Fibroblast of pulmonary artery (primary cell): ENCODE data around the gene BCAS4.

Source experiments
- DNase-seq: peaks from one replicate; pipeline ENCODE4 v3.0.0-alpha.2; 2010; ENCODE audit warnings: low read depth
- H3K4me3 ChIP-seq: replicated peaks from 2 replicates; pipeline ENCODE4 v1.5.1; 2011; ENCODE audit warnings: low read depth, mild to moderate bottlenecking, control low read depth, low read length, moderate library complexity
- CTCF ChIP-seq: IDR thresholded peaks from 2 replicates; pipeline ENCODE4 v1.5.1; 2011; ENCODE audit warnings: mild to moderate bottlenecking, control low read depth, low read length, inconsistent platforms; ENCODE audit errors: missing control alignments

Gene BCAS4

GRCh38 chr20:50814438-50815161, 19.7 kb downstream of the BCAS4 start:
- TF ChIP-seq CTCF = no peak
- H3K4me3 ChIP-seq = no peak overlapping the region
- no peak for DNase-seq

- TF ChIP-seq CTCF = no peak
- H3K4me3 ChIP-seq = no peak overlapping the region
- no peak for DNase-seq
Measured at GRCh38 chr20:50815162-50815989, 20.5 kb downstream of the BCAS4 start.

GRCh38 chr20:50817776-50818172, 22.9 kb downstream of the BCAS4 start:
- H3K4me3 ChIP-seq = no peak overlapping the region
- TF ChIP-seq CTCF = no peak
- DNase-seq = no peak

GRCh38 chr20:50819349-50819748, 24.5 kb downstream of the BCAS4 start:
- no peak for TF ChIP-seq CTCF
- no peak for DNase-seq
- H3K4me3 ChIP-seq = no peak overlapping the region

- no peak overlapping the region for H3K4me3 ChIP-seq
- no peak for TF ChIP-seq CTCF
- no peak for DNase-seq
Measured at GRCh38 chr20:50820515-50821256, 25.8 kb downstream of the BCAS4 start.

- no peak overlapping the region for H3K4me3 ChIP-seq
- no peak for DNase-seq
- no peak for TF ChIP-seq CTCF
Measured at GRCh38 chr20:50821257-50821921, 26.5 kb downstream of the BCAS4 start.
